Suprapubic skin (tissue), 4 donors: ENCODE measurements around the gene SCN2A. TPM values are rescaled to one million over a fixed set of nuclear protein-coding genes. Genes with fewer than 3 reads are reported as not detected.

ENCODE experiments used
- DNase-seq, 2 donors: peaks; one replicate each; pipeline ENCODE4 v3.0.0-alpha.2; 2019; ENCODE audit warnings: low spot score in 2 of 2
- H3K27ac ChIP-seq: fragments of 200-600 bp; sonication (generic); one replicate; pipeline ENCODE4 v1.5.1; 2019
- H3K27me3 ChIP-seq: fragments of 200-600 bp; sonication (generic); one replicate; pipeline ENCODE4 v1.5.1; 2019
- H3K36me3 ChIP-seq: fragments of 200-600 bp; sonication (generic); one replicate; pipeline ENCODE4 v1.5.1; 2019
- H3K4me1 ChIP-seq: fragments of 200-600 bp; sonication (generic); one replicate; pipeline ENCODE4 v1.5.1; 2019
- H3K4me3 ChIP-seq: fragments of 200-600 bp; sonication (generic); one replicate; pipeline ENCODE4 v1.5.1; 2019; ENCODE audit warnings: mild to moderate bottlenecking
- H3K9me3 ChIP-seq: fragments of 200-600 bp; sonication (generic); one replicate; pipeline ENCODE4 v1.5.1; 2019
- CTCF ChIP-seq, 2 donors: fragments of 200-600 bp in 1 of 2; fragments of 450-650 bp in 1 of 2; sonication (generic) in 1 of 2; IDR thresholded peaks; one replicate each; pipeline ENCODE4 v1.5.1; 2016 to 2019; ENCODE audit warnings: antibody characterized with exemption in 2 of 2, mild to moderate bottlenecking in 1 of 2, moderate library complexity in 1 of 2
- EP300 ChIP-seq: sonication (generic); formaldehyde crosslinking; IDR thresholded peaks from one replicate; pipeline ENCODE4 v1.6.1; 2017; ENCODE audit warnings: antibody characterized with exemption
- POLR2A ChIP-seq, 2 donors: fragments of 450-650 bp; IDR thresholded peaks; one replicate each; pipeline ENCODE4 v1.6.1; 2017; ENCODE audit warnings: antibody characterized with exemption in 2 of 2, mild to moderate bottlenecking in 2 of 2, moderate library complexity in 2 of 2
- POLR2AphosphoS5 ChIP-seq, 3 donors: sonication (generic); formaldehyde crosslinking; IDR thresholded peaks; one replicate each; pipeline ENCODE4 v1.6.1; 2017; ENCODE audit warnings: antibody characterized with exemption in 3 of 3
- WGBS: methylation state at CpG from one replicate; pipeline ENCODE4 v1.1.5; 2018; 5-methylcytosine and 5-hydroxymethylcytosine counted together
- total RNA-seq, 4 donors: library from RNA; depleted of rRNA; stranded (reverse); fragments of >200 nt; gene quantifications; one replicate each; pipeline ENCODE4 v1.1.0, GENCODE V29; 2016

The SCN2A gene
- total RNA-seq, 4 donors from 2014 or later: 0.08 to 1.1 (median 0.20) TPM

- TF ChIP-seq POLR2AphosphoS5 (IDR thresholded peaks at IDR 0.05): no peak
- TF ChIP-seq POLR2A (IDR thresholded peaks at IDR 0.05): no peak
- TF ChIP-seq CTCF (IDR thresholded peaks at IDR 0.05): no peak
- TF ChIP-seq EP300: no peak
- Histone ChIP-seq H3K9me3 (no peaks in the 10 kb centered on the region), H3K27ac (no peak overlapping the region), H3K4me1 (no peaks in the 10 kb centered on the region), H3K27me3 (no peaks in the 10 kb centered on the region), H3K36me3 (no peaks in the 10 kb centered on the region), H3K4me3 (no peak overlapping the region)
- WGBS: 92% methylated on average over 3 of the region's 3 CpGs
- no peak for DNase-seq
Measured at GRCh38 chr2:165423081-165423480, 183.9 kb downstream of the SCN2A start.

- no peaks in the 10 kb centered on the region for H3K27me3 ChIP-seq
Measured at GRCh38 chr2:165425556-165425955, 186.3 kb downstream of the SCN2A start.

GRCh38 chr2:165427686-165428085, 188.5 kb downstream of the SCN2A start:
- DNase-seq: no peak
- WGBS: 84% methylated on average over 4 of the region's 4 CpGs
- Histone ChIP-seq H3K27ac (no peak overlapping the region), H3K36me3 (no peaks in the 10 kb centered on the region), H3K9me3 (no peaks in the 10 kb centered on the region), H3K4me3 (no peak overlapping the region), H3K4me1 (no peaks in the 10 kb centered on the region), H3K27me3 (no peaks in the 10 kb centered on the region)
- TF ChIP-seq POLR2A (IDR thresholded peaks at IDR 0.05) (no peak), POLR2AphosphoS5 (IDR thresholded peaks at IDR 0.05) (no peak), CTCF (IDR thresholded peaks at IDR 0.05) (no peak), EP300 (no peak)

More at GRCh38 chr2:165425556-165425955, 186.3 kb downstream of the SCN2A start:
- H3K36me3 ChIP-seq: no peaks in the 10 kb centered on the region
- TF ChIP-seq POLR2A (IDR thresholded peaks at IDR 0.05) (no peak), EP300 (no peak), POLR2AphosphoS5 (IDR thresholded peaks at IDR 0.05) (no peak), CTCF (IDR thresholded peaks at IDR 0.05) (no peak)
- WGBS: 55% methylated on average over 2 of the region's 2 CpGs
- no peaks in the 10 kb centered on the region for H3K9me3 ChIP-seq
- no peak for DNase-seq
- H3K4me1 ChIP-seq: no peaks in the 10 kb centered on the region
- no peak overlapping the region for H3K27ac ChIP-seq
- H3K4me3 ChIP-seq: no peak overlapping the region

- Histone ChIP-seq H3K27ac (no peak overlapping the region), H3K4me3 (no peak overlapping the region), H3K4me1 (no peaks in the 10 kb centered on the region), H3K36me3 (no peaks in the 10 kb centered on the region), H3K9me3 (no peaks in the 10 kb centered on the region), H3K27me3 (no peaks in the 10 kb centered on the region)
- DNase-seq: no peak
- no peak for TF ChIP-seq POLR2A (IDR thresholded peaks at IDR 0.05)
- TF ChIP-seq EP300: no peak
- TF ChIP-seq POLR2AphosphoS5 (IDR thresholded peaks at IDR 0.05): no peak
- no peak for TF ChIP-seq CTCF (IDR thresholded peaks at IDR 0.05)
- WGBS: 19% methylated on average over 1 of the region's 1 CpG
Measured at GRCh38 chr2:165428926-165429325, 189.7 kb downstream of the SCN2A start.

- Histone ChIP-seq H3K4me3 (no peak overlapping the region), H3K4me1 (no peaks in the 10 kb centered on the region), H3K27ac (no peak overlapping the region), H3K27me3 (no peaks in the 10 kb centered on the region), H3K36me3 (no peaks in the 10 kb centered on the region), H3K9me3 (no peaks in the 10 kb centered on the region)
- TF ChIP-seq POLR2AphosphoS5 (IDR thresholded peaks at IDR 0.05) (no peak), CTCF (IDR thresholded peaks at IDR 0.05) (no peak), EP300 (no peak), POLR2A (IDR thresholded peaks at IDR 0.05) (no peak)
- no peak for DNase-seq
Measured at GRCh38 chr2:165431014-165431413, 191.8 kb downstream of the SCN2A start.
